ENCODE data around the gene P2RX7.

P2RX7 gene

GRCh38 chr12:121219353-121219986 is 86.8 kb downstream of the P2RX7 start:
- H3K79me2 ChIP-seq (ENCODE audit: insufficient read depth, low read length), result no peaks in the 10 kb centered on the region
- H4K20me1 ChIP-seq (ENCODE audit: low read depth, low read length), result no peaks in the 10 kb centered on the region
- no peaks in the 10 kb centered on the region for H3K9me2 ChIP-seq (replicated peaks; ENCODE audit: insufficient read depth, low read length)
- no peak overlapping the region for H3K4me2 ChIP-seq (ENCODE audit: low read depth, low read length, poor library complexity, severe bottlenecking)
- no peak overlapping the region for H2AFZ ChIP-seq (ENCODE audit: low read depth, low read length, severe bottlenecking)
- no peak overlapping the region for H3K27ac ChIP-seq (ENCODE audit: low read depth, low read length)
- no peaks in the 10 kb centered on the region for H3F3A ChIP-seq (ENCODE audit: insufficient read depth)
- H3K9me3 ChIP-seq (ENCODE audit: insufficient read depth, low read length), result no peaks in the 10 kb centered on the region
- no peaks in the 10 kb centered on the region for H3K36me3 ChIP-seq (ENCODE audit: low read length)
- H3K27me3 ChIP-seq (ENCODE audit: low read length), result no peaks in the 10 kb centered on the region
- H3K4me3 ChIP-seq (ENCODE audit: insufficient read depth, low read length, poor library complexity, severe bottlenecking), result no peak overlapping the region
- no peak overlapping the region for H3K9ac ChIP-seq (ENCODE audit: low read length)
- TF ChIP-seq EZH2phosphoT487 (conservative IDR thresholded peaks at IDR 0.05; ENCODE audit: low read length), result no peak
- no peak for TF ChIP-seq CTCF (IDR thresholded peaks at IDR 0.05; ENCODE audit: insufficient read depth, low read length, poor library complexity, severe bottlenecking)

GRCh38 chr12:121222847-121223246 is 90.2 kb downstream of the P2RX7 start:
- Histone ChIP-seq H3K9ac (ENCODE audit: low read length) (no peak overlapping the region), H3K9me2 (replicated peaks; ENCODE audit: insufficient read depth, low read length) (no peaks in the 10 kb centered on the region), H4K20me1 (ENCODE audit: low read depth, low read length) (no peaks in the 10 kb centered on the region), H3K9me3 (ENCODE audit: insufficient read depth, low read length) (no peaks in the 10 kb centered on the region), H3K27me3 (ENCODE audit: low read length) (no peaks in the 10 kb centered on the region), H3K36me3 (ENCODE audit: low read length) (no peaks in the 10 kb centered on the region), H2AFZ (ENCODE audit: low read depth, low read length, severe bottlenecking) (no peak overlapping the region), H3K27ac (ENCODE audit: low read depth, low read length) (no peak overlapping the region), H3F3A (ENCODE audit: insufficient read depth) (no peaks in the 10 kb centered on the region), H3K79me2 (ENCODE audit: insufficient read depth, low read length) (no peaks in the 10 kb centered on the region), H3K4me2 (ENCODE audit: low read depth, low read length, poor library complexity, severe bottlenecking) (no peak overlapping the region), H3K4me3 (ENCODE audit: insufficient read depth, low read length, poor library complexity, severe bottlenecking) (no peak overlapping the region)
- TF ChIP-seq EZH2phosphoT487 (conservative IDR thresholded peaks at IDR 0.05; ENCODE audit: low read length), result no peak
- TF ChIP-seq CTCF (IDR thresholded peaks at IDR 0.05; ENCODE audit: insufficient read depth, low read length, poor library complexity, severe bottlenecking), result no peak

- Histone ChIP-seq H3K27ac (ENCODE audit: low read depth, low read length) (no peak overlapping the region), H3F3A (ENCODE audit: insufficient read depth) (no peaks in the 10 kb centered on the region), H3K36me3 (ENCODE audit: low read length) (no peaks in the 10 kb centered on the region), H3K4me3 (ENCODE audit: insufficient read depth, low read length, poor library complexity, severe bottlenecking) (no peak overlapping the region), H2AFZ (ENCODE audit: low read depth, low read length, severe bottlenecking) (no peak overlapping the region), H3K27me3 (ENCODE audit: low read length) (no peaks in the 10 kb centered on the region), H3K79me2 (ENCODE audit: insufficient read depth, low read length) (no peaks in the 10 kb centered on the region), H3K4me2 (ENCODE audit: low read depth, low read length, poor library complexity, severe bottlenecking) (no peak overlapping the region), H3K9me2 (replicated peaks; ENCODE audit: insufficient read depth, low read length) (no peaks in the 10 kb centered on the region), H4K20me1 (ENCODE audit: low read depth, low read length) (no peaks in the 10 kb centered on the region), H3K9ac (ENCODE audit: low read length) (no peak overlapping the region), H3K9me3 (ENCODE audit: insufficient read depth, low read length) (no peaks in the 10 kb centered on the region)
- no peak for TF ChIP-seq EZH2phosphoT487 (conservative IDR thresholded peaks at IDR 0.05; ENCODE audit: low read length)
- no peak for TF ChIP-seq CTCF (IDR thresholded peaks at IDR 0.05; ENCODE audit: insufficient read depth, low read length, poor library complexity, severe bottlenecking)
Observed at GRCh38 chr12:121223292-121224285, 90.9 kb downstream of the P2RX7 start.
